GM12864 (cell line): Measurements from ENCODE around the gene DNAI7.

ENCODE experiments used
- DNase-seq: peaks from one replicate; pipeline ENCODE4 v3.0.0-alpha.2; 2011; ENCODE audit warnings: low read depth
- H3K4me3 ChIP-seq: 2 replicates; pipeline ENCODE4 v1.5.1; 2011; ENCODE audit warnings: mild to moderate bottlenecking, low read depth, low read length, control low read depth
- CTCF ChIP-seq: IDR thresholded peaks from 2 replicates; pipeline ENCODE4 v1.5.1; 2011; ENCODE audit warnings: low read depth, mild to moderate bottlenecking, moderate library complexity, low read length, control low read depth, inconsistent platforms; ENCODE audit errors: missing control alignments

The DNAI7 gene

DNA sequence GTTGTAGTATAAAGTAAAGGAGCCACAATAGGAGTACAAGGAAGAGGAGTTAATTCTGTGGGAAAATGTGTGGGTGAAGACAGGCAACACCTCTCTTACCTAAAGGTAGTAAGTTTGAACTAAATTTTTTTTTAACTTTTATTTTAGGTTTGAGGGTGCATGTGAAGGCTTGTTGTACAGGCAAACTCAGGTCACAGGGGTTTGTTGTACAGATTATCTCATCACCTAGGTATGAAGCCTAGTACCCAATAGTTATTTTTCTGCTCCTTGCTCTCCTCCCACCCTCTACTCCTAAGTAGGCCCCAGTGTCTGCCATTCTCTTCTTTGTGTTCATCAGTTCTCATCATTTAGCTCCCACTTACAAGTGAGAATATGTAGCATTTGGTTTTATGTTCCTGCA is 70.5 kb downstream of the DNAI7 start:
- DNase-seq, result no peak
- no peak overlapping the region for H3K4me3 ChIP-seq
- no peak for TF ChIP-seq CTCF

DNA sequence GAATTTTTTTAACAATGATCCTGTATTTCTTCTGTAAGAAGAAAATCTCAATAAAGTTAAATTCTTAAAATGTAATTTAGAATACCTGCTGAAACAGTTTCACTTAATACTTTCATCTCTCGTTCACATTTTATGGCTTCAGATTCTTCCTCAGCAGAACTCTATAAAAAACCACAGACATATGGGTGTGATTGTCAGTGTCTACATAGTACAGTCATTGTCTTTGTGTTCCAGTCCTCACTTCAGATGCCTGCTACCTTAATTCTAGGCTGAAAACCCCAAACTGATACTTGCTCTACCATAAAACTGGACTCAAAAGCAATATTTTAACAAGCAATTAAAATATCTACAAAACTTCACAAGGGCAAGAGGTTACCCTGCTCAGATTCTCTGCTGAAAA is 71.8 kb downstream of the DNAI7 start:
- no peak overlapping the region for H3K4me3 ChIP-seq
- no peak for DNase-seq
- TF ChIP-seq CTCF, result no peak

DNA sequence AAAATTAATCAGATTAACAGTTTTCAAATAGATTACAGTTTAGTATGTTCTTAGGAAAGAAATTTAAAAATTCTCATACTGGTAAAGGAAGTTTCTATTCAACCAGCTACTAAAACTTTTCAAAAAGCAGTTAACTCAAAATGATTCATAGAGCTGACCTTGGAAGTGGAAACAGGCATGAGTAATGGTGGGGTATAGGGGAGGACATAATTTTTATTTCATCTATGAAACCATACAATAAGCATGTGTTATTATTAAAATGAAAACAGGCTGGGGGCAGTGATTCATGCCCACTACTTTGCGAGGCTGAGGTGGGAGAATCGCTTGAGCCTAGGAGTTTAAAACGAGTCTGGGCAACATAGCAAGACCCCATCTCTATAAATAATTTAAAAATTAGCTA is 73.0 kb downstream of the DNAI7 start:
- H3K4me3 ChIP-seq, result no peak overlapping the region
- no peak for TF ChIP-seq CTCF
- no peak for DNase-seq

GRCh38 chr12:25121110-25121509 is 73.8 kb downstream of the DNAI7 start:
- DNase-seq, result no peak
- TF ChIP-seq CTCF, result no peak

DNA sequence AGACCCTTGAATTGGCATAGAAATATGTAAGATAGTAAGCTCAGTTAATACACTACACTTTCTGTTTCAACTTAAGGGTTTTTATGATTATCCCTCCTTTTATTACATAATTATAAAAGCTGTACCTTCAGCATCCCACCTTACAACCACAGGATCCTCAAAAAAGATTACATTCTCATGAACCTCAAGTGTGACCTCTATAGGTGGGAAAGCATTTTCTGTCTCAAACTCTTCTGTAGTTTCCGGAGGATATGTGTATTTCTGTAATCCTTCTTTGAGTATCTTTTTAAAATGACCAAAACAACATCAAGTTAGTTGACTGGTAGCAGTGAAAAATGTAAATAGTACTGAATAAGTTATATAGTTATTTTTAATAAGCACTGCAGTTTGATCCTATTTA is 75.9 kb downstream of the DNAI7 start:
- TF ChIP-seq CTCF, result no peak
- H3K4me3 ChIP-seq, result no peak overlapping the region
- no peak for DNase-seq

More at GRCh38 chr12:25121110-25121509, 73.8 kb downstream of the DNAI7 start:
- H3K4me3 ChIP-seq, result no peak overlapping the region

DNA sequence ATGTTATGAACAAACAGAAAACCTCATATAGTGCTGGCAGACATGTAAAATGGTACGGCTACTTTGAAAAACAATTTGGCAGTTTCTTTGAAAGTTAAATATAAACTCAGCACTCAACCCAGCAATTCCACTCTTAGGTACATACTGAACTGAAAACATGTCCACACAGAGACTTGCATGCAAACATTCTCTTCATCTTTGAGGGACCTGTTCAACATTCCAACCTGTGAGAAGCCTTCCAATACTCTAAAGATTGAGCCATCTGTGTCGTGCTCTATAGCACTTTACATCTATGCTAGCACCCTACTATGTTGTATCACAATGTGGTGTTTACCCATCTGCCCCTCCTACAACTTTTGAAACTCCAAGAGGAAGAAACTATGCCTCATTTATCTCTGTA is 79.3 kb downstream of the DNAI7 start:
- no peak overlapping the region for H3K4me3 ChIP-seq
- no peak for TF ChIP-seq CTCF
- DNase-seq, result no peak

DNA sequence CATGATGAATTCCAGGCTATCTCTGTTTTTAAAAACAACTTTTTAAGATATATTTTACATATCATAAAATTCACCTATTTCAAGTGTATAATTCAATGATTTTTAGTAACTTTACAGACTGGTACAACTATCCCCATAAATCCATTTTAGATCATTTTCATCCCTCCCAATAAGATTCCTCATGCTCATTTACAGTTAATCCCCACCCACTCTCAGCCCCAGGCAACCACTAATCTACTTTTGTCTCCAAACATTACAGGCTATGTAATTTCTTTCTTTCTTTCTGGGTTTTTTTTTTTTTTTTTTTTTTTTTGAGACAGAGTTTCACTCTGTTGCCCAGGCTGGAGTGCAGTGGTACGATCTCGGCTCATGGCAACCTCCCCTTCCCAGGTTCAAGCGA is 81.3 kb downstream of the DNAI7 start:
- no peak for TF ChIP-seq CTCF
- no peak overlapping the region for H3K4me3 ChIP-seq
- DNase-seq, result no peak
